ENCODE data around the gene CHRNA4.

- no peak for TF ChIP-seq RAD21 (IDR thresholded peaks at IDR 0.05; ENCODE audit: low read length)
- no peak for TF ChIP-seq TAF1 (IDR thresholded peaks at IDR 0.05; ENCODE audit: borderline replicate concordance, low read depth, low read length)
- TF ChIP-seq, protein P1, sequence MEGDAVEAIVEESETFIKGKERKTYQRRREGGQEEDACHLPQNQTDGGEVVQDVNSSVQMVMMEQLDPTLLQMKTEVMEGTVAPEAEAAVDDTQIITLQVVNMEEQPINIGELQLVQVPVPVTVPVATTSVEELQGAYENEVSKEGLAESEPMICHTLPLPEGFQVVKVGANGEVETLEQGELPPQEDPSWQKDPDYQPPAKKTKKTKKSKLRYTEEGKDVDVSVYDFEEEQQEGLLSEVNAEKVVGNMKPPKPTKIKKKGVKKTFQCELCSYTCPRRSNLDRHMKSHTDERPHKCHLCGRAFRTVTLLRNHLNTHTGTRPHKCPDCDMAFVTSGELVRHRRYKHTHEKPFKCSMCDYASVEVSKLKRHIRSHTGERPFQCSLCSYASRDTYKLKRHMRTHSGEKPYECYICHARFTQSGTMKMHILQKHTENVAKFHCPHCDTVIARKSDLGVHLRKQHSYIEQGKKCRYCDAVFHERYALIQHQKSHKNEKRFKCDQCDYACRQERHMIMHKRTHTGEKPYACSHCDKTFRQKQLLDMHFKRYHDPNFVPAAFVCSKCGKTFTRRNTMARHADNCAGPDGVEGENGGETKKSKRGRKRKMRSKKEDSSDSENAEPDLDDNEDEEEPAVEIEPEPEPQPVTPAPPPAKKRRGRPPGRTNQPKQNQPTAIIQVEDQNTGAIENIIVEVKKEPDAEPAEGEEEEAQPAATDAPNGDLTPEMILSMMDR (IDR thresholded peaks at IDR 0.05), result no peak
- TF ChIP-seq, protein P2, sequence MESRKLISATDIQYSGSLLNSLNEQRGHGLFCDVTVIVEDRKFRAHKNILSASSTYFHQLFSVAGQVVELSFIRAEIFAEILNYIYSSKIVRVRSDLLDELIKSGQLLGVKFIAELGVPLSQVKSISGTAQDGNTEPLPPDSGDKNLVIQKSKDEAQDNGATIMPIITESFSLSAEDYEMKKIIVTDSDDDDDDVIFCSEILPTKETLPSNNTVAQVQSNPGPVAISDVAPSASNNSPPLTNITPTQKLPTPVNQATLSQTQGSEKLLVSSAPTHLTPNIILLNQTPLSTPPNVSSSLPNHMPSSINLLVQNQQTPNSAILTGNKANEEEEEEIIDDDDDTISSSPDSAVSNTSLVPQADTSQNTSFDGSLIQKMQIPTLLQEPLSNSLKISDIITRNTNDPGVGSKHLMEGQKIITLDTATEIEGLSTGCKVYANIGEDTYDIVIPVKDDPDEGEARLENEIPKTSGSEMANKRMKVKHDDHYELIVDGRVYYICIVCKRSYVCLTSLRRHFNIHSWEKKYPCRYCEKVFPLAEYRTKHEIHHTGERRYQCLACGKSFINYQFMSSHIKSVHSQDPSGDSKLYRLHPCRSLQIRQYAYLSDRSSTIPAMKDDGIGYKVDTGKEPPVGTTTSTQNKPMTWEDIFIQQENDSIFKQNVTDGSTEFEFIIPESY (IDR thresholded peaks at IDR 0.05; ENCODE audit: borderline replicate concordance, low read depth), result no peak
- TF ChIP-seq, protein P3, sequence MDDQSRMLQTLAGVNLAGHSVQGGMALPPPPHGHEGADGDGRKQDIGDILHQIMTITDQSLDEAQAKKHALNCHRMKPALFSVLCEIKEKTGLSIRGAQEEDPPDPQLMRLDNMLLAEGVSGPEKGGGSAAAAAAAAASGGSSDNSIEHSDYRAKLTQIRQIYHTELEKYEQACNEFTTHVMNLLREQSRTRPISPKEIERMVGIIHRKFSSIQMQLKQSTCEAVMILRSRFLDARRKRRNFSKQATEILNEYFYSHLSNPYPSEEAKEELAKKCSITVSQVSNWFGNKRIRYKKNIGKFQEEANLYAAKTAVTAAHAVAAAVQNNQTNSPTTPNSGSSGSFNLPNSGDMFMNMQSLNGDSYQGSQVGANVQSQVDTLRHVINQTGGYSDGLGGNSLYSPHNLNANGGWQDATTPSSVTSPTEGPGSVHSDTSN (IDR thresholded peaks at IDR 0.05), result no peak
- TF ChIP-seq REST (IDR thresholded peaks at IDR 0.05; ENCODE audit: low read depth, low read length), result no peak
- no peak for TF ChIP-seq GABPA (IDR thresholded peaks at IDR 0.05; ENCODE audit: low read depth)
- no peak for TF ChIP-seq RXRA (IDR thresholded peaks at IDR 0.05; ENCODE audit: borderline replicate concordance, low read depth)
- TF ChIP-seq IRF3 (IDR thresholded peaks at IDR 0.05; ENCODE audit: low read depth, low read length), result no peak
- TF ChIP-seq SIN3A (IDR thresholded peaks at IDR 0.05; ENCODE audit: borderline replicate concordance, low read depth, low read length), result no peak
These were observed 7.9 kb upstream of the CHRNA4 start for GRCh38 chr20:63369024-63369530.

Measured in SK-N-SH (cell line).